HG03469 (cell line): Measurements from ENCODE around the gene ATXN2L.
A peak's percentile ranks its signal among the peaks of the same experiment; 100 is the strongest.
"Not testable (repeated sequence)": the region's sequence is repeated elsewhere in the genome, so short reads cannot be mapped to it uniquely, and the experiment has no call there.

Source experiments
- ATAC-seq: cut with Tn5 transposase; IDR thresholded peaks from one replicate; pipeline ENCODE4 v1.9.1; 2021; ENCODE audit warnings: mild to moderate bottlenecking, moderate library complexity, moderate number of reproducible peaks; ENCODE audit not compliant: unreplicated experiment

The ATXN2L gene, protein sequence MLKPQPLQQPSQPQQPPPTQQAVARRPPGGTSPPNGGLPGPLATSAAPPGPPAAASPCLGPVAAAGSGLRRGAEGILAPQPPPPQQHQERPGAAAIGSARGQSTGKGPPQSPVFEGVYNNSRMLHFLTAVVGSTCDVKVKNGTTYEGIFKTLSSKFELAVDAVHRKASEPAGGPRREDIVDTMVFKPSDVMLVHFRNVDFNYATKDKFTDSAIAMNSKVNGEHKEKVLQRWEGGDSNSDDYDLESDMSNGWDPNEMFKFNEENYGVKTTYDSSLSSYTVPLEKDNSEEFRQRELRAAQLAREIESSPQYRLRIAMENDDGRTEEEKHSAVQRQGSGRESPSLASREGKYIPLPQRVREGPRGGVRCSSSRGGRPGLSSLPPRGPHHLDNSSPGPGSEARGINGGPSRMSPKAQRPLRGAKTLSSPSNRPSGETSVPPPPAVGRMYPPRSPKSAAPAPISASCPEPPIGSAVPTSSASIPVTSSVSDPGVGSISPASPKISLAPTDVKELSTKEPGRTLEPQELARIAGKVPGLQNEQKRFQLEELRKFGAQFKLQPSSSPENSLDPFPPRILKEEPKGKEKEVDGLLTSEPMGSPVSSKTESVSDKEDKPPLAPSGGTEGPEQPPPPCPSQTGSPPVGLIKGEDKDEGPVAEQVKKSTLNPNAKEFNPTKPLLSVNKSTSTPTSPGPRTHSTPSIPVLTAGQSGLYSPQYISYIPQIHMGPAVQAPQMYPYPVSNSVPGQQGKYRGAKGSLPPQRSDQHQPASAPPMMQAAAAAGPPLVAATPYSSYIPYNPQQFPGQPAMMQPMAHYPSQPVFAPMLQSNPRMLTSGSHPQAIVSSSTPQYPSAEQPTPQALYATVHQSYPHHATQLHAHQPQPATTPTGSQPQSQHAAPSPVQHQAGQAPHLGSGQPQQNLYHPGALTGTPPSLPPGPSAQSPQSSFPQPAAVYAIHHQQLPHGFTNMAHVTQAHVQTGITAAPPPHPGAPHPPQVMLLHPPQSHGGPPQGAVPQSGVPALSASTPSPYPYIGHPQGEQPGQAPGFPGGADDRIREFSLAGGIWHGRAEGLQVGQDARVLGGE

DNA sequence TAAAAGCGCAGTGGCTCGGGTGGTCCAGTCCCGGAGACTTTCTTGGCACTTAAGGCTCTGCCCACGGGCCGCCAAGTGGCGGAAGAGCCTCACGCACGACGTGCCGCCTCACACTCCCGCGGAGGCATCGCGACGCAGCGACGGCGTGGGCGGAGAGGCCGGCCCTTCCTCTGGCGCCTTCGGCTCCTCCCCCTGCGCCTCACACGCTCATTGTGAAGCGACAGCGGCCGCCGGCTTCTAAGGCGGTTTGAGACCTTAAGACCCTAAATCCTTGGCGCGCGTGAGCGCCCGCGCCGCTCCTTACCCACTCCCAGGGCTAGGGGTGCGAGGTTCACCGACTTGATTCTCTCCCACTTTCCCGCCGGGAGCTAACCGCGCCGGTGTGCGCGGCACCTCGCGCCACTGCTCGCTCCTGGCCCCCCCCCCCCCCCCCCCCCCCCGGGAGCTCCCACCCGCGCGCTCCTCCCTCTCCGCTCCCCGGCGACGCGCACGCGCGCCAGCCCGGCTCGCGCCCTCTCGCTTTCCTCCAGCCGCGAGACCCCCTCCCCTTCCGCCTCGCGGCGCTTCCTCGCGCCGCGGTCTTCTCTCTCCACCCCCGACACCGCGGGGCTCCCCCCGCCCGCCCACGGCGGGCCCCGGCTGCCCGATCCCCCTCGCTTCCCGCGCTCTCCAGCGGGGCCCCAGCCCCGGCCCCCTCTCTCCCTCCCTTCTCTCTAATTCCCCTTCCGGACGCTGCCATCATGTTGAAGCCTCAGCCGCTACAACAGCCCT lies at the start of gene ATXN2L:
Gene ATXN2L, plus strand, starts transcription at position 480 of the 771 bp plus-strand sequence. Its CDS starts 261 bp downstream, at position 741.
- peak; percentile 37 for ATAC-seq

DNA sequence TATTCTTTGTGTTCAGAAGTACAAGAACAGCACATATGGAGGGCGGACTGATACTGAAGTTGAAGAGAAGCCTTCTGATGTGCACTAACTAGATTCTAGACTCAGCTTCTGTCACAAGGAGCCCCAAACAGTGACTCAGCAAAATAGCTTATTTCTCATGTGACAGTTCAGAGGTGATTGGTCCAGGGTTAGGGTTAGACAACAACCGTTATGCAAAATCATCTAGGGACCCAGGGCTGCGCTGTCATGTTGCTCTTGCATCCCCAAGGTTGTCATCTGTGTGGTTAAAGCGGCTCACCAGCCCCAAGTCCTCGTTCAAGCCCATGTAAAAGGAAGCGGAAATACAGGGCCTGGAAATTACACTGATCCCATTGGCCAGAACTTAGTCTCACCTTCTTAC lies 41.1 kb upstream of the ATXN2L start:
- not testable (repeated sequence) for ATAC-seq

DNA sequence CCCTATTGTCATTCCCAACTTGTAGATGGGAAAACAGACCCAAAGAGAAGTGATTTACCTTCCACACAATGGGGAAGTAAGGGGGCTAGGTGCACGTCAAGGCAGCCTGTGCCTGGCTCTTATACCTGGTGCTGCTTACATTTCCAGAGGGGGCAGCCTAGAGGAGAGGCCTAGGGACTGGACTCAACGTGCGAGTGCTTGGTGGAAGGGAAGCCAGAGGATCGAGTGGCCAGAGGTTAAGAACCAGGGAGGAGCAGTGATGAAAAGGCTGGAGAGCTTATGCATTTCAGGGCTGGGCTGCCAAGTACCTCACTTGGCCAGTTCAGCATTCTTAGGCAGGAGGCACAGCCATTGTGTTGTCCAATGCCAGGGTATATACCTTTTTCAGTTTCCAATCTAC lies 40.4 kb upstream of the ATXN2L start:
- ATAC-seq, result not testable (repeated sequence)

DNA sequence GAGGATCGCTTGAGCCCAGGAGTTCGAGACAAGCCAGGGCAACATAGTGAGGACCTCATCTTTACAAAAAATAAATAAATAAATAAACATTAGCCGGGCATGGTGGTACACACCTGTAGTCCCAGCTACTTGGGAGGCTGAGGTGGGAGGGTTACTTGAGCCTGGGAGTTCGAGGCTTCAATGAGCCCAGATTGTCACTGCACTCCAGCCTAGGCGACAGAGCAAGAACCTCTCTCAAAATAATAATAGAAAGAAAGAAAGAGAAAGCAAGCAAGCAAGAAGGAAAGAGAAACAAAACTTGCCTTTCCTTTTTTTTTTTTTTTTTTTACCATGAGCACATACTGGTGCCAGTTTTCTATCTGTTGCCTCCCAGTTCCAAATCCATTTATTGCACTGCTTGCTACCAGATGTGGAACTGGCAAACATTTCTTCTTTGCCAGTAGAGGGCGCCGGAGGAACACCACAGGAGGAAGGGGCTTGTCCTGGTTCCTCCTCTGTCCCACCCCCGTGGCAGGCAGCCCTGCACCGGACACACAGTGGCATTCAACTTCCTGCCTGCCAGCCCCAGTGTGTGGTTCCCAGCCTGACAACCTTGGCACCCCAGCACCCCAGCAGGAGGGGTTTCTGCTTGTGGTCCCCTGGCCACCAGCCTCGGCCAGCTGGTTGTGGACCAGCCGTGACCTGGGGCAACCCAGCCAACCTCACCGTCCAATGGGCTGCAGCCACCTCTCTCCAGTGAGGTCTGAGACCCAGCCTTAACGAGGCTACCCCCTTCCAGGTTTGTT lies 20.4 kb upstream of the ATXN2L start:
- ATAC-seq, result not testable (repeated sequence)

GRCh38 chr16:28807445-28808120 lies 15.2 kb upstream of the ATXN2L start:
- not testable (repeated sequence) for ATAC-seq

DNA sequence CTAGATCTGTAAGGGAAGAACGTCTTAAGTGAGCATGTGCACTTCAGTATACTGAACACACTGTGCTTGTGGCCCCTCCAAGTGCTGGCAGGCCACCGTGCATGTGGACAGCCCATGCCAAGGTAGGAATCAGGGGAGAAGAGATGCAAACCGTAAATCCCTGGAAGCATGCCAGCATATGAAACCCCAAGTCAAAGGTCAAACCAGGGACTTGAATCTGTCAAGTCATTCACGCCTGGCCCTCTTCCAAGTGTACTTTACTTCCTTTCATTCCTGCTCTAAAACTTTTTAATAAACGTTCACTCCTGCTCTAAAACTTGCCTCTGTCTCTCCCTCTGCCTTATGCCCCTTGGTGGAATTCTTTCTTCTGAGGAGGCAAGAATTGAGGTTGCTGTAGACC lies 2.8 kb upstream of the ATXN2L start:
- ATAC-seq, result no peak

DNA sequence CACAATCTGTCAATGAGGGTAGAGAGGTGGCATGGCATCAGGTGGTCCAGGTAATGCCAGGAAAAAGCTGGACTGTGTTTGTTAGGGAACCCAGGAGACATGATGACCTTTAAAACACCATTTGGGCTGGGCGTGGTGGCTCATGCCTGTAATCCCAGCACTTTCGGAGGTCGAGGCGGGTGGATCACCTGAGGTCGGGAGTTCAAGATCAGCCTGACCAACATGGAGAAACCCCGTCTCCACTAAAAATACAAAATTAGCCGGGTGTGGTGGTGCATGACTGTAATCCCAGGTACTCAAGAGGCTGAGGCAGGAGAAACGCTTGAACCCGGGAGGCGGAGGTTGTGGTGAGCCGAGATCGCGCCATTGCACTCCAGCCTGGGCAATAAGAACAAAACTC lies 2.3 kb upstream of the ATXN2L start:
- ATAC-seq, result not testable (repeated sequence)

- no peak for ATAC-seq
Observed at GRCh38 chr16:28821874-28822519, 802 bp upstream of the ATXN2L start.

DNA sequence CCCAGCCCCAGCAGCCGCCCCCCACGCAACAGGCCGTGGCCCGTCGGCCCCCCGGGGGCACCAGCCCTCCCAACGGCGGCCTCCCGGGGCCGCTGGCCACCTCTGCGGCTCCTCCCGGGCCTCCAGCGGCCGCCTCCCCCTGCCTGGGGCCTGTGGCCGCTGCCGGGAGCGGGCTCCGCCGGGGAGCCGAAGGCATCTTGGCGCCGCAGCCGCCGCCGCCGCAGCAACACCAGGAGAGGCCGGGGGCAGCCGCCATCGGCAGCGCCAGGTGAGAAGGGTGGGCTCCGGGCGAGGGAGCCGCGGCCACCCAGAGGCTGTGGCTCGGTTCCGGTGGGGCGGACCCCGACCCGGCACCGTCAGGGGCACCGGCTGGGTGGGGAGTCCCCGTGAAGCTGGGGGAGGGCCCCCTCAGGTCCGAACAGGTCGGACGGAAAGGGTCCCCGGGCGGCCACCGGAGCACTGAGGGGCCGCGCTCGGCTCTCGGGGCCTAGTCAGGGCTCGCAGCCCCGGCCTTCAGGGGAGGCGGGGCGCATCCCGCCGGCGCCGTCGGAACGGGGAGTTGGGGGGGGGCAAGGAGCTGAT lies 583 bp downstream of the ATXN2L start:
- peak; percentile 14 for ATAC-seq

DNA sequence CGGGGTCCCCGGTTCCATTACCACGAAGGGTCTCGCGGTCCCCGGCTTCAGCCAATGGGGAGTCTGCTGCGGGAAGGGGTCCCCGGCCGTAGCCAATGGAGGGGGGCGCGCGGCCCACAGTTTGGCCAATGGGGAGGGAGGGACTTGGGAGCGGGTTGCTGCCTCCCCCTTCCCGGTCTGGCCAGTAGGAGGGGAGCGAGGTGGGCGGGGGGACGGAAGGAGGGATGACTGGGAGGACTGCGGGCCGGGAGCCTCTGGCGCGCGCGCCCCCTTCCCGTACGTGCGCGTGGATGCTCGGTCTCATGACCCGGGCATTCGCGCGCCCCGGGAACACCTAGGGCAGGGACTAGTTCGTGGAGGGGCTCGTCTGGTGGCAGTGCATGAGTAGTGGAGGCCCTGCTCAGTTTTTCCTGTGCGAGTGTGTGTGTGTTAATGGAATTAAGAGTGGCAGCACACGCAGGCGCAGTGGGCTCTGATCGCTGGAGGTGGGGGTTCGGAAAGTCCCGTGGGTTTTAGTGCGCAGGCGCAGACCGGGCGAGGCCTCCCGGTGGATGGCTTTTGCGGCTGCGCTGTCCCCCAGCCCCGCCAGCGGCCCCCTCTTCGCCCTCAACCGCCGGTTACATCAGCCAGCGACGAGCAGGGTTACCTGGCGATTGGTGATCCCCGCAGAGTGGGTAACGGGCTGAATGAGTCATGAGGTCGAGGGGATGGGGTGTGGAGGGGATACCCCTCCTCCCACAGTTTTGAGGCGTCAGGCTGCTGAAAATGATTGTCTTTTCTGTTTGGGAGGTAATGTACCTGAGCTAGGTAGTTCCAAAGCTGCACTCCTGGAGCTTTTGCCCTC lies 1.3 kb downstream of the ATXN2L start:
- ATAC-seq, result peak; percentile 25

DNA sequence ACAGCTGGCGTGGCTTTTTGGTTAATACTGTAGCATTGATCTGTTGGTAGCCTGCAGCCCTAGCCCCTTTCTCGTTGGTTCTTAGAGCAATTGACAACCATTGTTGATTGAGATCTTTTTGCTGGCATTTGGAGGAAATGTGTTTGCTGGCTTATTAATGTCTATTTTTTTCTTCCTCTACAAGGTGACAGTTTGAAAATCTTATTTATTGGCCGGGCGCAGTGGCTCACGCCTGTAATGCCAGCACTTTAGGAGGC lies 1.8 kb downstream of the ATXN2L start:
- ATAC-seq, result no peak

GRCh38 chr16:28826141-28826540 lies 3.3 kb downstream of the ATXN2L start:
- ATAC-seq, result no peak

GRCh38 chr16:28829747-28830146 lies 6.9 kb downstream of the ATXN2L start:
- no peak for ATAC-seq

- no peak for ATAC-seq
Observed at GRCh38 chr16:28830531-28830930, 7.7 kb downstream of the ATXN2L start.

DNA sequence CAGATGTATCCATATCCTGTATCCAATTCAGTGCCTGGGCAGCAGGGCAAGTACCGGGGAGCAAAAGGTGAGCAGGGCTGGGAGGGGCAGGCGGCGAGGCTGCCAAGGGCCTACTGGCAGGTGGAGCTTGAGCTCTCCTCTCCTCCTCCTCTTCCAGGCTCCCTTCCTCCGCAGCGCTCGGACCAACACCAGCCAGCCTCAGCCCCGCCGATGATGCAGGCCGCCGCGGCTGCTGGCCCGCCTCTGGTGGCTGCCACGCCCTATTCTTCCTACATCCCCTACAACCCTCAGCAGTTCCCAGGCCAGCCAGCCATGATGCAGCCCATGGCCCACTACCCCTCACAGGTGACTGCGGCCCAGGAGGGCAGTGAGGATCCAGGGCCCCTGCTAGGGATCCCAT lies 11.6 kb downstream of the ATXN2L start:
- no peak for ATAC-seq

- no peak for ATAC-seq
Observed at GRCh38 chr16:28834873-28835863, 12.4 kb downstream of the ATXN2L start.
